Measurements from ENCODE around the gene POLR1A. TPM values are rescaled to one million over a fixed set of nuclear protein-coding genes. Genes with fewer than 3 reads are reported as not detected.
A peak's percentile ranks its signal among the peaks of the same experiment; 100 is the strongest.

The POLR1A gene
- total RNA-seq, 2 donors from 2014 or later, result 17.7 to 19.2 TPM

GRCh38 chr2:85988175-85988913 is 117.3 kb downstream of the POLR1A start:
- Mint-ChIP-seq H3K36me3 (ENCODE audit: low read depth) (no peaks in the 10 kb centered on the region), H3K4me1 (peaks cover 2% of the 10 kb centered on the region), H3K4me3 (no peak overlapping the region), H3K27me3 (peaks cover 2% of the 10 kb centered on the region), H3K27ac (no peak overlapping the region)
- H3K9me3 ChIP-seq (ENCODE audit: control insufficient read depth, low read length, poor library complexity, severe bottlenecking), result no peaks in the 10 kb centered on the region
- no peak for ATAC-seq
- no peak for DNase-seq

GRCh38 chr2:85987266-85988174 is 118.2 kb downstream of the POLR1A start:
- ATAC-seq (no peak), DNase-seq (no peak)
- Mint-ChIP-seq H3K4me1 (peaks cover 2% of the 10 kb centered on the region), H3K36me3 (ENCODE audit: low read depth) (no peaks in the 10 kb centered on the region), H3K4me3 (no peak overlapping the region), H3K27me3 (peaks cover 10% of the 10 kb centered on the region), H3K27ac (no peak overlapping the region)
- no peaks in the 10 kb centered on the region for H3K9me3 ChIP-seq (ENCODE audit: control insufficient read depth, low read length, poor library complexity, severe bottlenecking)

GRCh38 chr2:85986121-85986520 is 119.6 kb downstream of the POLR1A start:
- DNase-seq (no peak), ATAC-seq (no peak)
- no peak overlapping the region for H3K27ac Mint-ChIP-seq
- H3K36me3 Mint-ChIP-seq (ENCODE audit: low read depth), result no peaks in the 10 kb centered on the region
- peaks cover 2% of the 10 kb centered on the region for H3K4me1 Mint-ChIP-seq
- peaks cover 11% of the 10 kb centered on the region for H3K27me3 Mint-ChIP-seq
- H3K9me3 ChIP-seq (ENCODE audit: control insufficient read depth, low read length, poor library complexity, severe bottlenecking), result no peaks in the 10 kb centered on the region
- no peak overlapping the region for H3K4me3 Mint-ChIP-seq

- DNase-seq (no peak), ATAC-seq (no peak)
- peaks cover 17% of the 10 kb centered on the region for H3K27me3 Mint-ChIP-seq
- no peaks in the 10 kb centered on the region for H3K9me3 ChIP-seq (ENCODE audit: control insufficient read depth, low read length, poor library complexity, severe bottlenecking)
- no peaks in the 10 kb centered on the region for H3K36me3 Mint-ChIP-seq (ENCODE audit: low read depth)
- no peak overlapping the region for H3K27ac Mint-ChIP-seq
- H3K4me1 Mint-ChIP-seq, result peaks cover 4% of the 10 kb centered on the region
- H3K4me3 Mint-ChIP-seq, result no peak overlapping the region
These were observed 120.9 kb downstream of the POLR1A start for GRCh38 chr2:85984788-85985187.

- ATAC-seq (no peak), DNase-seq (no peak)
- H3K4me1 Mint-ChIP-seq, result peaks cover 7% of the 10 kb centered on the region
- peak overlapping the region; percentile 56 for H3K27ac Mint-ChIP-seq
- no peaks in the 10 kb centered on the region for H3K36me3 Mint-ChIP-seq (ENCODE audit: low read depth)
- H3K27me3 Mint-ChIP-seq, result peaks cover 19% of the 10 kb centered on the region
- no peaks in the 10 kb centered on the region for H3K9me3 ChIP-seq (ENCODE audit: control insufficient read depth, low read length, poor library complexity, severe bottlenecking)
- no peak overlapping the region for H3K4me3 Mint-ChIP-seq
These were observed 121.9 kb downstream of the POLR1A start for GRCh38 chr2:85983766-85984165.

- no peak for ATAC-seq
- DNase-seq, result no peak
- no peak overlapping the region for H3K4me3 Mint-ChIP-seq
- H3K36me3 Mint-ChIP-seq (ENCODE audit: low read depth), result no peaks in the 10 kb centered on the region
- H3K4me1 Mint-ChIP-seq, result peaks cover 8% of the 10 kb centered on the region
- no peak overlapping the region for H3K27ac Mint-ChIP-seq
- peaks cover 19% of the 10 kb centered on the region for H3K27me3 Mint-ChIP-seq
- H3K9me3 ChIP-seq (ENCODE audit: control insufficient read depth, low read length, poor library complexity, severe bottlenecking), result no peaks in the 10 kb centered on the region
These were observed 124.0 kb downstream of the POLR1A start for GRCh38 chr2:85981579-85982247.

GRCh38 chr2:85978883-85979780 is 126.6 kb downstream of the POLR1A start:
- H3K27me3 Mint-ChIP-seq, result peaks cover 23% of the 10 kb centered on the region
- no peaks in the 10 kb centered on the region for H3K9me3 ChIP-seq (ENCODE audit: control insufficient read depth, low read length, poor library complexity, severe bottlenecking)
- no peak overlapping the region for H3K4me3 Mint-ChIP-seq
- no peak for DNase-seq
- no peaks in the 10 kb centered on the region for H3K36me3 Mint-ChIP-seq (ENCODE audit: low read depth)
- H3K27ac Mint-ChIP-seq, result no peak overlapping the region
- peaks cover 8% of the 10 kb centered on the region for H3K4me1 Mint-ChIP-seq
- ATAC-seq, result no peak

- Mint-ChIP-seq H3K27ac (no peak overlapping the region), H3K27me3 (peaks cover 12% of the 10 kb centered on the region), H3K36me3 (ENCODE audit: low read depth) (no peaks in the 10 kb centered on the region), H3K4me3 (no peak overlapping the region), H3K4me1 (peaks cover 8% of the 10 kb centered on the region)
- ATAC-seq (no peak), DNase-seq (no peak)
- H3K9me3 ChIP-seq (ENCODE audit: control insufficient read depth, low read length, poor library complexity, severe bottlenecking), result no peaks in the 10 kb centered on the region
These were observed 129.4 kb downstream of the POLR1A start for GRCh38 chr2:85976106-85976920.

GRCh38 chr2:85975581-85975980 is 130.1 kb downstream of the POLR1A start:
- H3K9me3 ChIP-seq (ENCODE audit: control insufficient read depth, low read length, poor library complexity, severe bottlenecking), result no peaks in the 10 kb centered on the region
- no peaks in the 10 kb centered on the region for H3K36me3 Mint-ChIP-seq (ENCODE audit: low read depth)
- ATAC-seq, result no peak
- no peak for DNase-seq
- peaks cover 8% of the 10 kb centered on the region for H3K4me1 Mint-ChIP-seq
- H3K27ac Mint-ChIP-seq, result no peak overlapping the region
- H3K4me3 Mint-ChIP-seq, result no peak overlapping the region
- H3K27me3 Mint-ChIP-seq, result peaks cover 12% of the 10 kb centered on the region

GRCh38 chr2:85974390-85974789 is 131.3 kb downstream of the POLR1A start:
- H3K4me1 Mint-ChIP-seq, result peaks cover 6% of the 10 kb centered on the region
- ATAC-seq, result no peak
- H3K27ac Mint-ChIP-seq, result no peak overlapping the region
- no peak for DNase-seq
- H3K36me3 Mint-ChIP-seq (ENCODE audit: low read depth), result no peaks in the 10 kb centered on the region
- no peak overlapping the region for H3K4me3 Mint-ChIP-seq
- H3K9me3 ChIP-seq (ENCODE audit: control insufficient read depth, low read length, poor library complexity, severe bottlenecking), result no peaks in the 10 kb centered on the region
- peaks cover 5% of the 10 kb centered on the region for H3K27me3 Mint-ChIP-seq

- no peaks in the 10 kb centered on the region for H3K4me1 Mint-ChIP-seq
- H3K4me3 Mint-ChIP-seq, result no peak overlapping the region
- no peak for ATAC-seq
- peaks cover 5% of the 10 kb centered on the region for H3K27me3 Mint-ChIP-seq
- no peaks in the 10 kb centered on the region for H3K36me3 Mint-ChIP-seq (ENCODE audit: low read depth)
- no peak overlapping the region for H3K27ac Mint-ChIP-seq
- H3K9me3 ChIP-seq (ENCODE audit: control insufficient read depth, low read length, poor library complexity, severe bottlenecking), result no peaks in the 10 kb centered on the region
- no peak for DNase-seq
These were observed 133.3 kb downstream of the POLR1A start for GRCh38 chr2:85972355-85972754.

- H3K36me3 Mint-ChIP-seq (ENCODE audit: low read depth), result no peaks in the 10 kb centered on the region
- no peaks in the 10 kb centered on the region for H3K9me3 ChIP-seq (ENCODE audit: control insufficient read depth, low read length, poor library complexity, severe bottlenecking)
- no peak for ATAC-seq
- peak overlapping the region; percentile 5 for H3K27ac Mint-ChIP-seq
- H3K27me3 Mint-ChIP-seq, result peaks cover 5% of the 10 kb centered on the region
- DNase-seq, result no peak
- no peaks in the 10 kb centered on the region for H3K4me1 Mint-ChIP-seq
- H3K4me3 Mint-ChIP-seq, result no peak overlapping the region
These were observed 134.3 kb downstream of the POLR1A start for GRCh38 chr2:85971366-85971765.

Measured in T-helper 17 cell (primary cell).